Tibial nerve (tissue), 3 donors: ENCODE data around the gene DENND2D.

Source experiments
- POLR2A ChIP-seq, 2 donors: fragments of 450-650 bp; IDR thresholded peaks; one replicate each; pipeline ENCODE4 v1.6.1; 2017; ENCODE audit warnings: antibody characterized with exemption in 2 of 2, mild to moderate bottlenecking in 2 of 2, moderate library complexity in 2 of 2
- TF ChIP-seq, protein P1 (sequence below), 5 experiments: fragments of 200-600 bp in 3 of 5; fragments of 450-650 bp in 2 of 5; sonication (generic) in 3 of 5; IDR thresholded peaks; one replicate each; pipeline ENCODE4 v1.5.1; 2016 to 2019; ENCODE audit warnings: antibody characterized with exemption in 5 of 5, mild to moderate bottlenecking in 3 of 5, moderate library complexity in 2 of 5

DNA sequence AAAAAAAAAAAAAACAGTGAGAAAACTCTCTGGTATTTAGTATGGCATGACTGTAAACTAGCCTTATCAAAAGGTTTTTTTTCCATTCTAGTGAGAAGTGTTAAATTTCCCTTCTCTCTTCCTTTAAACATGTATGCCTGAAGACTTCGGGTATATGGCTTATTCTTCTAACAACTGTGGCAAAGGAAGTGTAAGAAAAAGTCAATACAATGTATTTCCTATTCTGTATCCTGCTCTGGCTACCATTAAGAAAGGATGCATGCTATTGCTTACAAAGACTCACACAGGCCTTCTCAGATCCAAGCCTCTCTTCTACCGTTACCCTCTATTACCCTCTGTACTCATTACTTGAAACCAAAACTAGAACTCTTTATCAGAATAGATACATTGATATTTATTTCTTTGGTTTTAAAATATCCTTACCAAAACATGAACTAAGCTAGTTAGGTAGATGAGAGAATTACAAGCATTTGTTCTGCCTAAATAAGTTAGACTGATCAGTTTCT, 52.0 kb downstream of the DENND2D start:
- TF ChIP-seq POLR2A (IDR thresholded peaks at IDR 0.05), result no peak
- TF ChIP-seq, protein P1, sequence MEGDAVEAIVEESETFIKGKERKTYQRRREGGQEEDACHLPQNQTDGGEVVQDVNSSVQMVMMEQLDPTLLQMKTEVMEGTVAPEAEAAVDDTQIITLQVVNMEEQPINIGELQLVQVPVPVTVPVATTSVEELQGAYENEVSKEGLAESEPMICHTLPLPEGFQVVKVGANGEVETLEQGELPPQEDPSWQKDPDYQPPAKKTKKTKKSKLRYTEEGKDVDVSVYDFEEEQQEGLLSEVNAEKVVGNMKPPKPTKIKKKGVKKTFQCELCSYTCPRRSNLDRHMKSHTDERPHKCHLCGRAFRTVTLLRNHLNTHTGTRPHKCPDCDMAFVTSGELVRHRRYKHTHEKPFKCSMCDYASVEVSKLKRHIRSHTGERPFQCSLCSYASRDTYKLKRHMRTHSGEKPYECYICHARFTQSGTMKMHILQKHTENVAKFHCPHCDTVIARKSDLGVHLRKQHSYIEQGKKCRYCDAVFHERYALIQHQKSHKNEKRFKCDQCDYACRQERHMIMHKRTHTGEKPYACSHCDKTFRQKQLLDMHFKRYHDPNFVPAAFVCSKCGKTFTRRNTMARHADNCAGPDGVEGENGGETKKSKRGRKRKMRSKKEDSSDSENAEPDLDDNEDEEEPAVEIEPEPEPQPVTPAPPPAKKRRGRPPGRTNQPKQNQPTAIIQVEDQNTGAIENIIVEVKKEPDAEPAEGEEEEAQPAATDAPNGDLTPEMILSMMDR (IDR thresholded peaks at IDR 0.05), result no peak
